ENCODE measurements around the gene FRMD1.
A peak's percentile ranks its signal among the peaks of the same experiment; 100 is the strongest.

FRMD1 gene

DNA sequence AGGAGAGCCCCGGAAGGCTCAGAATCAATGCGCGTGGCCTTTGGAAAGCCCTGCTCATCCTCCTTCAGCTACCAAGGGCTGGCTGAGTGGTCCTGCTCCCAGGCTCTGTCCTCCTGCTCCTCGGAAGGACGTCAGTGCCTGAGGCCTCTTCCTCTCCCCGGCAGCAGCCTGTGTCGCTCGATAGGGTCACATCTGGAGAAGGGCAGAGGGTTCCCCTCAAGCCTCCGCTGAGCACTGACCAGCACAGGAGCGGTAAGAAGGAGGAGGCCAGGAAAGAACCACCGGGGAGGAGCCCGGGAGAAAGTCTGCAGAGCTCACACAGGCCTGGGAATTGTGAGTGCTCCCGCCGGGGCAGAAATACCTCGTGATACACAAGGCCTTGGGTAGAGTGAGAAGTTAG is 60.3 kb downstream of the FRMD1 start (continued):
- TF ChIP-seq, protein P1, sequence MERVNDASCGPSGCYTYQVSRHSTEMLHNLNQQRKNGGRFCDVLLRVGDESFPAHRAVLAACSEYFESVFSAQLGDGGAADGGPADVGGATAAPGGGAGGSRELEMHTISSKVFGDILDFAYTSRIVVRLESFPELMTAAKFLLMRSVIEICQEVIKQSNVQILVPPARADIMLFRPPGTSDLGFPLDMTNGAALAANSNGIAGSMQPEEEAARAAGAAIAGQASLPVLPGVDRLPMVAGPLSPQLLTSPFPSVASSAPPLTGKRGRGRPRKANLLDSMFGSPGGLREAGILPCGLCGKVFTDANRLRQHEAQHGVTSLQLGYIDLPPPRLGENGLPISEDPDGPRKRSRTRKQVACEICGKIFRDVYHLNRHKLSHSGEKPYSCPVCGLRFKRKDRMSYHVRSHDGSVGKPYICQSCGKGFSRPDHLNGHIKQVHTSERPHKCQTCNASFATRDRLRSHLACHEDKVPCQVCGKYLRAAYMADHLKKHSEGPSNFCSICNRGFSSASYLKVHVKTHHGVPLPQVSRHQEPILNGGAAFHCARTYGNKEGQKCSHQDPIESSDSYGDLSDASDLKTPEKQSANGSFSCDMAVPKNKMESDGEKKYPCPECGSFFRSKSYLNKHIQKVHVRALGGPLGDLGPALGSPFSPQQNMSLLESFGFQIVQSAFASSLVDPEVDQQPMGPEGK (tag by site-specific recombination; IDR thresholded peaks at IDR 0.05) = no peak
- TF ChIP-seq ZNF146 (tag by site-specific recombination; IDR thresholded peaks at IDR 0.05) = no peak

DNA sequence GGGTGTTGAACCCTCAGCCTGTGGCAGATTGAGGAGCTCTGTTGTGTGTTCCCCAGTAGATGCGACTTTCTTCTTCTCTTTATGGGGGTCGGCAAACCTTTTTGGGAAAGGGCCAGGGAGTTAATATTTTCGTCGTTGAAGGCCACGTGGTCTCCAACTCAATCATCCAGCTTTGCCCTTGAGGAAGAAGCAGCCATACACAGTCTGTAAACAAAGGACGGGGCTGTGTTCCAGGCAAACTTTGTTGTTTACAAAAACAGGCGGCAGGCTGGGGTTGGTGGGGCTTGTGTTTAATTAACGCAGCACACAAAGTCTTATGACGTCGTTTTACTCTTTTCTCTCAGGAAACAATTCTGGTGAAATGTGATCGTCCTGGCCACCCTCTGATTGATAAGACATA is 61.4 kb downstream of the FRMD1 start:
- TF ChIP-seq, protein P2, sequence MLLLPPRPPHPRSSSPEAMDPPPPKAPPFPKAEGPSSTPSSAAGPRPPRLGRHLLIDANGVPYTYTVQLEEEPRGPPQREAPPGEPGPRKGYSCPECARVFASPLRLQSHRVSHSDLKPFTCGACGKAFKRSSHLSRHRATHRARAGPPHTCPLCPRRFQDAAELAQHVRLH (tag by site-specific recombination; IDR thresholded peaks at IDR 0.05) = no peak
- TF ChIP-seq, protein P3, sequence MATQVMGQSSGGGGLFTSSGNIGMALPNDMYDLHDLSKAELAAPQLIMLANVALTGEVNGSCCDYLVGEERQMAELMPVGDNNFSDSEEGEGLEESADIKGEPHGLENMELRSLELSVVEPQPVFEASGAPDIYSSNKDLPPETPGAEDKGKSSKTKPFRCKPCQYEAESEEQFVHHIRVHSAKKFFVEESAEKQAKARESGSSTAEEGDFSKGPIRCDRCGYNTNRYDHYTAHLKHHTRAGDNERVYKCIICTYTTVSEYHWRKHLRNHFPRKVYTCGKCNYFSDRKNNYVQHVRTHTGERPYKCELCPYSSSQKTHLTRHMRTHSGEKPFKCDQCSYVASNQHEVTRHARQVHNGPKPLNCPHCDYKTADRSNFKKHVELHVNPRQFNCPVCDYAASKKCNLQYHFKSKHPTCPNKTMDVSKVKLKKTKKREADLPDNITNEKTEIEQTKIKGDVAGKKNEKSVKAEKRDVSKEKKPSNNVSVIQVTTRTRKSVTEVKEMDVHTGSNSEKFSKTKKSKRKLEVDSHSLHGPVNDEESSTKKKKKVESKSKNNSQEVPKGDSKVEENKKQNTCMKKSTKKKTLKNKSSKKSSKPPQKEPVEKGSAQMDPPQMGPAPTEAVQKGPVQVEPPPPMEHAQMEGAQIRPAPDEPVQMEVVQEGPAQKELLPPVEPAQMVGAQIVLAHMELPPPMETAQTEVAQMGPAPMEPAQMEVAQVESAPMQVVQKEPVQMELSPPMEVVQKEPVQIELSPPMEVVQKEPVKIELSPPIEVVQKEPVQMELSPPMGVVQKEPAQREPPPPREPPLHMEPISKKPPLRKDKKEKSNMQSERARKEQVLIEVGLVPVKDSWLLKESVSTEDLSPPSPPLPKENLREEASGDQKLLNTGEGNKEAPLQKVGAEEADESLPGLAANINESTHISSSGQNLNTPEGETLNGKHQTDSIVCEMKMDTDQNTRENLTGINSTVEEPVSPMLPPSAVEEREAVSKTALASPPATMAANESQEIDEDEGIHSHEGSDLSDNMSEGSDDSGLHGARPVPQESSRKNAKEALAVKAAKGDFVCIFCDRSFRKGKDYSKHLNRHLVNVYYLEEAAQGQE (tag by site-specific recombination; IDR thresholded peaks at IDR 0.05) = no peak
- ChIA-PET CTCF (interaction anchor here (0.6 kb wide), 1 partner anchor 42 kb away, joined by 3 read pairs; no protein-coding TSS in a partner anchor), POLR2A (no interaction called here)
- Histone ChIP-seq H3K9me3 (ENCODE audit: control insufficient read depth, insufficient read depth, low read depth, low read length) (no peaks in the 10 kb centered on the region), H3K27ac (ENCODE audit: extremely low read depth, low read depth, low read length) (no peak overlapping the region), H3K36me3 (ENCODE audit: control insufficient read depth in 2 of 2, insufficient read depth in 1 of 2, low read length in 2 of 2) (no peaks in the 10 kb centered on the region), H3K4me1 (ENCODE audit: control insufficient read depth, insufficient read depth, low read length) (peaks cover 7% of the 10 kb centered on the region), H3K4me3 (ENCODE audit: low read depth, low read length) (no peak overlapping the region)

DNA sequence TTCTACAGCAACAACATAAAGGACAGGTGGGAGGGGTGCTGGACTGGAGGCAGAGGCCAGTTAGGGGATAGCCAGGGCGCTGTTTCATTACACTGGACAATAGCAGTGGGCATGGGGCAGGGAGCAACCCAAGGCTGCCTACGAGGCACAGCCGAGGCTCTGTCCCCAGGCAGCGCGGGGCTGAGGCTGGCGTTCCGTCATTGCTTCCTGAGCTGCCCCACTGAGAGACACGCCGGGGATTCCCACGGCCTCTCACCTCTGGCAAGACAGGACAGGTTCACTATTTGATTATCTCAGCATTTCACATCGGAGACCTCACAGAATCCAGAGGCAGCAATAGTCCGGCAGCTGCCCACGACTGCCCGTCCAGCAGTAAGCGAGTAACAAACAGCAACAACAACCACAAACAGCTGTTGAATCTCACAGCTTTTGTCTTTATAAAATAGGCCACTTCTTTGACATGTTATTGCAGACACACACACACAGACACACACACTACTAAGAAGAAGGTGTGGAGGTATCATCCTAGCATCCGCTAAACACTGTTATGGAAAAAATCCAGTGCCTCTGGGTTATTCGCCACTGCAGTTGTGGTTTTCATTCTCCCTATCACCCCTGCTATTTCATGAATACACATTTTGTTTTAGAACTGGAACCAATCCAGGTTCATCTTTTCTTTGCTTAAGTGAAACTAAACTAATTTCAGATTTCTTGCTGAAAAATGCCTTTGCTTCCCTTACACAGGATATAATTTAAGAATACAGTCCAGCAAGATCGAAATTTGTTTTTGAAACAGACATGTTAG is 62.1 kb downstream of the FRMD1 start:
- Histone ChIP-seq H3K4me1 (ENCODE audit: control insufficient read depth, insufficient read depth, low read length) (peaks cover under 1% of the 10 kb centered on the region), H3K4me3 (ENCODE audit: low read depth, low read length) (no peak overlapping the region), H3K36me3 (ENCODE audit: control insufficient read depth in 2 of 2, insufficient read depth in 1 of 2, low read length in 2 of 2) (no peaks in the 10 kb centered on the region), H3K9me3 (ENCODE audit: control insufficient read depth, insufficient read depth, low read depth, low read length) (no peaks in the 10 kb centered on the region), H3K27ac (ENCODE audit: extremely low read depth, low read depth, low read length) (no peak overlapping the region)
- TF ChIP-seq ZNF544 (tag by site-specific recombination; IDR thresholded peaks at IDR 0.05) (no peak), TRIM28 (IDR thresholded peaks at IDR 0.05; ENCODE audit: borderline replicate concordance, low read length) (0 out of 2 replicates have a peak, but pooled peaks have one; percentile 36), ZBTB48 (tag by site-specific recombination; IDR thresholded peaks at IDR 0.05) (no peak), ZNF146 (tag by site-specific recombination; IDR thresholded peaks at IDR 0.05) (no peak), ZNF792 (tag by site-specific recombination; IDR thresholded peaks at IDR 0.05) (no peak)
- CTCF ChIA-PET = no interaction called here
- POLR2A ChIA-PET = no interaction called here

DNA sequence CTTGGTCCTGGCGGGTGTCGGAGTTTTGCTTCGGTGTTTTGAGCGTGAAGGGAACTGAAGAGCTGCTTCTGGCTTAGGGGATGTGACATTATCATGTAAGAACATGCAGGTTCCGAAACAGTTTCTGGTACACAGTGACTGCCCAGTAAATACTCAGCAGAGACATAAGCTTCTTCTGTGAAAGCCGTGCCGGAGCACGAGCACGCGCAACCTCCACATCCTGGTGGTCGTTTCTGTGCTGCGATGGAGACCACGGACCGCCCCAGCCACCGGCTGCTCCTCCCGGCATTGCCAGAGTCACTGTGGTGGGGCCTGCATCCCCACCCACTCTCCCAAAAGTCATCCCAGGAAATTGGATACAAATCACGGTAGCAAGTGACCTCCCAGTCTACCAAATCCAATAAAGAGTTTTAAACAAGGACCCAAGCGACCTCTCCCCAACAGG is 62.8 kb downstream of the FRMD1 start:
- Histone ChIP-seq H3K9me3 (ENCODE audit: control insufficient read depth, insufficient read depth, low read depth, low read length) (no peaks in the 10 kb centered on the region), H3K27ac (ENCODE audit: extremely low read depth, low read depth, low read length) (no peak overlapping the region), H3K4me3 (ENCODE audit: low read depth, low read length) (no peak overlapping the region), H3K36me3 (ENCODE audit: control insufficient read depth in 2 of 2, insufficient read depth in 1 of 2, low read length in 2 of 2) (no peaks in the 10 kb centered on the region), H3K4me1 (ENCODE audit: control insufficient read depth, insufficient read depth, low read length) (no peaks in the 10 kb centered on the region)
- TF ChIP-seq ZFHX2 (tag by site-specific recombination; conservative IDR thresholded peaks at IDR 0.05) (peak; percentile 15; the same call in 1 of the 2 replicates), ZNF211 (tag by site-specific recombination; IDR thresholded peaks at IDR 0.05; ENCODE audit: low read depth) (no peak)
- CTCF ChIA-PET = no interaction called here
- POLR2A ChIA-PET = no interaction called here
